GM23338 (cell line): ENCODE measurements around the gene DHRS4L2. TPM values are rescaled to one million over a fixed set of nuclear protein-coding genes. Genes with fewer than 3 reads are reported as not detected.
A peak's percentile ranks its signal among the peaks of the same experiment; 100 is the strongest.
"Not testable (repeated sequence)": the region's sequence is repeated elsewhere in the genome, so short reads cannot be mapped to it uniquely, and the experiment has no call there.

Experiments used
- ATAC-seq: fragments of 200-7000 bp; cut with Tn5 transposase; 3 replicates; pipeline ENCODE4 v1.9.1; 2020
- DNase-seq: peaks from one replicate; pipeline ENCODE4 v3.0.0-alpha.2; 2015; ENCODE audit warnings: low spot score
- H2AFZ ChIP-seq: fragments of 200-600 bp; sonication (generic); 2 replicates; pipeline ENCODE4 v1.8.0; 2016; ENCODE audit warnings: antibody characterized with exemption, mild to moderate bottlenecking, moderate library complexity
- H3F3A ChIP-seq: fragments of 200-600 bp; sonication (generic); replicated peaks from 2 replicates; pipeline ENCODE4 v1.8.0; 2017; ENCODE audit warnings: antibody characterized with exemption, mixed run types, low read depth
- H3K27ac ChIP-seq: fragments of 200-600 bp; sonication (generic); 2 replicates; pipeline ENCODE4 v1.6.1; 2016; ENCODE audit warnings: low read depth
- H3K27me3 ChIP-seq: fragments of 200-600 bp; sonication (generic); 2 replicates; pipeline ENCODE4 v1.8.0; 2016; ENCODE audit warnings: mild to moderate bottlenecking, mixed run types, moderate library complexity; ENCODE audit not compliant: insufficient read depth
- H3K36me3 ChIP-seq: fragments of 200-600 bp; sonication (generic); 2 replicates; pipeline ENCODE4 v1.8.0; 2016; ENCODE audit warnings: mild to moderate bottlenecking; ENCODE audit not compliant: insufficient read depth
- H3K4me1 ChIP-seq: fragments of 200-600 bp; sonication (generic); 2 replicates; pipeline ENCODE4 v1.8.0; 2016; ENCODE audit warnings: mild to moderate bottlenecking, moderate library complexity; ENCODE audit not compliant: insufficient read depth
- H3K4me2 ChIP-seq: fragments of 200-600 bp; sonication (generic); 2 replicates; pipeline ENCODE4 v1.7.1; 2017; ENCODE audit warnings: mixed run types
- H3K4me3 ChIP-seq: fragments of 200-600 bp; sonication (generic); 2 replicates; pipeline ENCODE4 v1.6.1; 2016; ENCODE audit warnings: mixed run types
- H3K79me2 ChIP-seq: fragments of 200-600 bp; sonication (generic); replicated peaks from 2 replicates; pipeline ENCODE4 v1.8.0; 2017; ENCODE audit warnings: mild to moderate bottlenecking; ENCODE audit not compliant: insufficient read depth
- H3K9me2 ChIP-seq: fragments of 200-600 bp; sonication (generic); 2 replicates; pipeline ENCODE4 v1.8.0; 2017; ENCODE audit not compliant: insufficient read depth
- H4K20me1 ChIP-seq: fragments of 200-600 bp; sonication (generic); replicated peaks from 2 replicates; pipeline ENCODE4 v1.8.0; 2017; ENCODE audit warnings: mild to moderate bottlenecking; ENCODE audit not compliant: insufficient read depth
- H3K27ac Mint-ChIP-seq: 2 replicates; pipeline ENCODE4 v1.8.0; 2020; ENCODE audit warnings: inconsistent platforms, mild to moderate bottlenecking, moderate library complexity, mixed read lengths
- H3K27me3 Mint-ChIP-seq: 3 replicates; pipeline ENCODE4 v1.8.0; 2022; ENCODE audit warnings: low read depth, mild to moderate bottlenecking, moderate library complexity, mixed read lengths, inconsistent platforms; ENCODE audit not compliant: insufficient read depth, poor library complexity
- H3K36me3 Mint-ChIP-seq: 3 replicates; pipeline ENCODE4 v1.8.0; 2021; ENCODE audit warnings: low read depth, mild to moderate bottlenecking, inconsistent platforms, moderate library complexity, mixed read lengths
- H3K4me1 Mint-ChIP-seq: 3 replicates; pipeline ENCODE4 v1.8.0; 2020; ENCODE audit warnings: mild to moderate bottlenecking, inconsistent platforms, mixed read lengths
- H3K4me3 Mint-ChIP-seq: 3 replicates; pipeline ENCODE4 v1.8.0; 2021; ENCODE audit warnings: moderate library complexity, mild to moderate bottlenecking, inconsistent platforms, mixed read lengths
- H3K9me3 Mint-ChIP-seq: 3 replicates; pipeline ENCODE4 v1.8.0; 2020; ENCODE audit warnings: moderate library complexity, mild to moderate bottlenecking, inconsistent platforms, mixed read lengths
- EZH2phosphoT487 ChIP-seq: fragments of 200-600 bp; sonication (generic); IDR thresholded peaks from one replicate; pipeline ENCODE4 v1.8.1; 2018; ENCODE audit warnings: antibody characterized with exemption; ENCODE audit not compliant: unreplicated experiment
- JUNB ChIP-seq: IDR thresholded peaks from one replicate; pipeline ENCODE4 v1.6.1; 2016; ENCODE audit warnings: antibody characterized with exemption; ENCODE audit not compliant: unreplicated experiment
- NANOG ChIP-seq: IDR thresholded peaks from 2 replicates; pipeline ENCODE4 v1.6.1; 2016; ENCODE audit warnings: antibody characterized with exemption, borderline replicate concordance
- POLR2AphosphoS5 ChIP-seq: IDR thresholded peaks from 2 replicates; pipeline ENCODE4 v1.6.1; 2016; ENCODE audit warnings: antibody characterized with exemption, low read depth
- REST ChIP-seq: IDR thresholded peaks from one replicate; pipeline ENCODE4 v1.6.1; 2018; ENCODE audit warnings: antibody characterized with exemption; ENCODE audit not compliant: unreplicated experiment
- STAT1 ChIP-seq: IDR thresholded peaks from one replicate; pipeline ENCODE4 v1.6.1; 2016; ENCODE audit warnings: antibody characterized with exemption; ENCODE audit not compliant: unreplicated experiment
- polyA plus RNA-seq: library from polyadenylated mRNA; unstranded; fragments of >200 nt; fragmentation: Nextera tagmentation; extraction: Ambion mirVana; gene quantifications from 2 replicates; pipeline ENCODE4 v1.2.1, GENCODE V29; 2016
- total RNA-seq: library from RNA; depleted of rRNA; stranded (reverse); fragments of >200 nt; shearing (Covaris generic); gene quantifications from 2 replicates; pipeline ENCODE4 v1.2.3, GENCODE V29; 2014

The DHRS4L2 gene
- total and polyA plus RNA-seq, 2 experiments from 2014 or later: 6.7 to 12.9 TPM

DNA sequence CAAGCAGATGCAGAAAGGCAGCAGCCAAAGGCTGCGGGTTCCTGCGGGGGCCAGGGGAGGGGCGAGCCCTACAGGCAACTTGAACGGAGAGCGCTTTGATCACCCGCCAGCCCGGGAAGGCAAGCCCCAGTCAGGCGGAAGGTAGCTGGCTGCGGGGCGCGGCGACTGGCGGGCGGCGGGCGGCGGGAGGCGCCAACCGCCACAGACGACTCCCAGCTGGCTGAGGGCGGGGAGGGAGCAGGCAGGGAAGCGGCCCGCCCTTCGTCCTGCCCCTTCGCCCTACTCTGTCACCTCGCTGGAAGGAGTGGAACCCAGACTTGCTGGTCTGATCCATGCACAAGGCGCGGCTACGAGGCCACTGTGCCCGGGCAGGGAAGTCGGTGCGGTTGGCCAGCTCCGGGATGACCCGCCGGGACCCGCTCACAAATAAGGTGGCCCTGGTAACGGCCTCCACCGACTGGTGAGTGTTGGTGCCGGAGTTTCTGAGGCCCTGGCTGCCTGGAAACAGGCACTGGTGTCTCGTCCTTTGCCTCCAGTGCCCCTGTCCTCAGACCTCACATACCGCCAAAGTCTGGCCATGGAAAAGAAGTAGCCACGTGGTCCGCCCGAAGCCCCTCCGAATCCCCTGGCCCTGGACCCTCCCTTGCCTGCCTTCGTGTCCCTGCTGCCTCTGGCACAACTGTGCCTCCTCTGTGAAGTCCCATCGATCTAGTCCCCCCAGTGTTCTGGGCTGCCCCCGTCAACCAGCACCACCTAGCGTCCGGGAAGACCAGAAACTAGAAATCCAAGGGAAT lies 47.6 kb downstream of the DHRS4L2 start (continued):
- TF ChIP-seq POLR2AphosphoS5: peak; percentile 74
- TF ChIP-seq REST: no peak
- no peak for TF ChIP-seq EZH2phosphoT487
- TF ChIP-seq JUNB: no peak
- no peak for TF ChIP-seq NANOG

- not testable (repeated sequence) for DNase-seq, ATAC-seq, H3K27me3 Mint-ChIP-seq, H3K36me3 Mint-ChIP-seq, H4K20me1 ChIP-seq, H3K9me2 ChIP-seq, H3K79me2 ChIP-seq, H3K27ac ChIP-seq, H3K27ac Mint-ChIP-seq, H3F3A ChIP-seq, H3K36me3 ChIP-seq, H3K9me3 Mint-ChIP-seq, H3K4me1 ChIP-seq, H3K4me1 Mint-ChIP-seq, H3K27me3 ChIP-seq
- Histone ChIP-seq H3K4me3 (peak overlapping the region; percentile 72), H3K4me2 (peak overlapping the region; percentile 88; the same call in 1 of the 2 replicates), H2AFZ (peak overlapping the region; percentile 93; the same call in 1 of the 2 replicates)
- H3K4me3 Mint-ChIP-seq: peak overlapping the region; percentile 86
Observed at GRCh38 chr14:24036963-24037657, 48.4 kb downstream of the DHRS4L2 start.

DNA sequence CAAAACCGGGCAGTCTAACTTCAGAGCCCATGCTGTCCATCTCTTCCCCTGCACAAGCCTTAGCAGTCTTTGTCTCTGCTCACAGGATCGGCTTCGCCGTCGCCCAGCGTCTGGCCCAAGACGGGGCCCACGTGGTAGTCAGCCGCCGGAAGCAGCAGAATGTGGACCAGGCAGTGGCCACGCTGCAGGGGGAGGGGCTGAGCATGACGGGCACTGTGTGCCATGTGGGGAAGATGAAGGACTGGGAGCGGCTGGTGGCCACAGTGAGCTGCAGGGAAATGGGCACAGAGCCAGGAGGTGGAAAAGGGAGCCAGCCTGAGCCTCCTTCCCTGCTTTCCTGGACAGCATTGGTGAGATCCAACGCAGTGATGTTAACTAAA lies 48.9 kb downstream of the DHRS4L2 start:
- Histone ChIP-seq H3K9me2 (no peaks in the 10 kb centered on the region), H3K27me3 (0 out of 2 replicates have a peak, but pooled peaks cover 4% of the 10 kb centered on the region), H3K4me3 (no peak overlapping the region), H3F3A (no peaks in the 10 kb centered on the region), H2AFZ (no peak overlapping the region; the same call in 1 of the 2 replicates), H3K4me2 (no peak overlapping the region), H4K20me1 (no peaks in the 10 kb centered on the region), H3K27ac (no peak overlapping the region), H3K4me1 (0 out of 2 replicates have a peak, but pooled peaks cover 3% of the 10 kb centered on the region), H3K36me3 (no peaks in the 10 kb centered on the region), H3K79me2 (no peaks in the 10 kb centered on the region)
- DNase-seq (peak; percentile 40), ATAC-seq (no peak)
- H3K4me1 Mint-ChIP-seq: peaks cover 10% of the 10 kb centered on the region; the same call in 2 of the 3 replicates
- peaks cover 3% of the 10 kb centered on the region for H3K27me3 Mint-ChIP-seq
- peaks cover 5% of the 10 kb centered on the region; the same call in 1 of the 3 replicates for H3K9me3 Mint-ChIP-seq
- H3K36me3 Mint-ChIP-seq: peaks cover 2% of the 10 kb centered on the region; the same call in 1 of the 3 replicates
- no peak overlapping the region for H3K27ac Mint-ChIP-seq
- no peak for TF ChIP-seq STAT1
- H3K4me3 Mint-ChIP-seq: no peak overlapping the region
